ENCODE measurements around the gene VCAN. TPM values are rescaled to one million over a fixed set of nuclear protein-coding genes. Genes with fewer than 3 reads are reported as not detected.

VCAN gene
- total and polyA plus RNA-seq, 3 donors from 2014 or later: 15.7 to 23.4 (median 22.8) TPM

GRCh38 chr5:83568186-83568585 is 96.6 kb downstream of the VCAN start:
- Histone ChIP-seq H3K27me3 (no peaks in the 10 kb centered on the region), H3K4me3 (no peak overlapping the region), H3K36me3 (ENCODE audit: low read depth, missing control alignments) (no peaks in the 10 kb centered on the region), H3K9me3 (no peaks in the 10 kb centered on the region), H3K27ac (no peak overlapping the region), H3K4me1 (peaks cover 6% of the 10 kb centered on the region)
- TF ChIP-seq POLR2A (IDR thresholded peaks at IDR 0.05): no peak
- no peak for TF ChIP-seq CTCF (IDR thresholded peaks at IDR 0.05)
- 63 to 84% methylated on average over 2 of the region's 2 CpGs for WGBS, 2 donors
- DNase-seq: no peak
- intact Hi-C loops (cut with DNase I; ENCODE audit: low total_unique reads): no loop called here

- H3K27ac ChIP-seq: no peak overlapping the region
- no peaks in the 10 kb centered on the region for H3K4me1 ChIP-seq
- no peaks in the 10 kb centered on the region for H3K9me3 ChIP-seq
- TF ChIP-seq CTCF (IDR thresholded peaks at IDR 0.05) (no peak), POLR2A (IDR thresholded peaks at IDR 0.05) (no peak)
- 94 to 96% methylated on average over 2 of the region's 2 CpGs for WGBS, 2 donors
- H3K27me3 ChIP-seq: no peaks in the 10 kb centered on the region
- H3K36me3 ChIP-seq (ENCODE audit: low read depth, missing control alignments): no peaks in the 10 kb centered on the region
- intact Hi-C loops (cut with DNase I; ENCODE audit: low total_unique reads): no loop called here
- no peak for DNase-seq
- H3K4me3 ChIP-seq: no peak overlapping the region
These were observed 99.4 kb downstream of the VCAN start for GRCh38 chr5:83570916-83571315.

- no peak for DNase-seq
- Histone ChIP-seq H3K27me3 (no peaks in the 10 kb centered on the region), H3K4me1 (no peaks in the 10 kb centered on the region), H3K36me3 (ENCODE audit: low read depth, missing control alignments) (no peaks in the 10 kb centered on the region), H3K9me3 (no peaks in the 10 kb centered on the region), H3K4me3 (no peak overlapping the region), H3K27ac (no peak overlapping the region)
- no peak for TF ChIP-seq CTCF (IDR thresholded peaks at IDR 0.05)
- TF ChIP-seq POLR2A (IDR thresholded peaks at IDR 0.05): no peak
- 88 to 91% methylated on average over 5 of the region's 5 CpGs for WGBS, 2 donors
- intact Hi-C loops (cut with DNase I; ENCODE audit: low total_unique reads): no loop called here
These were observed 100.7 kb downstream of the VCAN start for GRCh38 chr5:83572271-83572670.

GRCh38 chr5:83576341-83576740 is 104.8 kb downstream of the VCAN start:
- Histone ChIP-seq H3K4me1 (no peaks in the 10 kb centered on the region), H3K27ac (no peak overlapping the region), H3K36me3 (ENCODE audit: low read depth, missing control alignments) (no peaks in the 10 kb centered on the region), H3K27me3 (no peaks in the 10 kb centered on the region), H3K9me3 (no peaks in the 10 kb centered on the region), H3K4me3 (no peak overlapping the region)
- 84 to 91% methylated on average over 2 of the region's 2 CpGs for WGBS, 2 donors
- TF ChIP-seq CTCF (IDR thresholded peaks at IDR 0.05): no peak
- no peak for TF ChIP-seq POLR2A (IDR thresholded peaks at IDR 0.05)
- intact Hi-C loops (cut with DNase I; ENCODE audit: low total_unique reads): no loop called here
- no peak for DNase-seq

- 64 to 70% methylated on average over 4 of the region's 4 CpGs for WGBS, 2 donors
- Histone ChIP-seq H3K9me3 (no peaks in the 10 kb centered on the region), H3K36me3 (ENCODE audit: low read depth, missing control alignments) (no peaks in the 10 kb centered on the region), H3K4me3 (no peak overlapping the region), H3K27ac (no peak overlapping the region), H3K27me3 (no peaks in the 10 kb centered on the region), H3K4me1 (no peaks in the 10 kb centered on the region)
- no peak for DNase-seq
- intact Hi-C loops (cut with DNase I; ENCODE audit: low total_unique reads): no loop called here
- TF ChIP-seq CTCF (IDR thresholded peaks at IDR 0.05) (no peak), POLR2A (IDR thresholded peaks at IDR 0.05) (no peak)
These were observed 105.6 kb downstream of the VCAN start for GRCh38 chr5:83577036-83577636.
